DOHH2 (cell line): ENCODE measurements around the gene PARP8.

Experiments
- H3F3A ChIP-seq: fragments of 200-600 bp; sonication (generic), shearing (Covaris generic); 2 replicates; pipeline ENCODE4 v1.6.0; 2016; ENCODE audit warnings: antibody characterized with exemption, mild to moderate bottlenecking; ENCODE audit not compliant: control insufficient read depth, insufficient read depth
- H3K27ac ChIP-seq: fragments of 200-600 bp; sonication (generic); 2 replicates; pipeline ENCODE4 v1.5.1; 2014; ENCODE audit warnings: low read depth, mild to moderate bottlenecking, low read length, moderate library complexity
- H3K27me3 ChIP-seq: fragments of 200-600 bp; sonication (generic); 2 replicates; pipeline ENCODE4 v1.6.1; 2014; ENCODE audit warnings: mild to moderate bottlenecking, low read length, mixed read lengths; ENCODE audit not compliant: control insufficient read depth
- H3K36me3 ChIP-seq: fragments of 200-600 bp; sonication (generic); 2 replicates; pipeline ENCODE4 v1.6.1; 2014; ENCODE audit warnings: mild to moderate bottlenecking, low read length, moderate library complexity, mixed read lengths; ENCODE audit not compliant: control insufficient read depth
- H3K4me1 ChIP-seq: fragments of 200-600 bp; sonication (generic); 2 replicates; pipeline ENCODE4 v1.6.1; 2014; ENCODE audit warnings: mild to moderate bottlenecking, low read length, mixed read lengths; ENCODE audit not compliant: control insufficient read depth
- H3K4me2 ChIP-seq: fragments of 200-600 bp; sonication (generic); 2 replicates; pipeline ENCODE4 v1.6.0; 2014; ENCODE audit warnings: mild to moderate bottlenecking, low read length, moderate library complexity
- H3K4me3 ChIP-seq: fragments of 200-600 bp; sonication (generic); 2 replicates; pipeline ENCODE4 v1.5.1; 2014; ENCODE audit warnings: mild to moderate bottlenecking, low read length, mixed read lengths
- H3K79me2 ChIP-seq: fragments of 200-600 bp; sonication (generic); 2 replicates; pipeline ENCODE4 v1.6.1; 2014; ENCODE audit warnings: mild to moderate bottlenecking, low read length, mixed read lengths; ENCODE audit not compliant: control insufficient read depth
- H3K9me2 ChIP-seq: fragments of 200-600 bp; sonication (generic); replicated peaks from 2 replicates; pipeline ENCODE4 v1.6.1; 2014; ENCODE audit warnings: mild to moderate bottlenecking, low read length, mixed read lengths; ENCODE audit not compliant: control insufficient read depth
- H3K9me3 ChIP-seq: fragments of 200-600 bp; sonication (generic); 2 replicates; pipeline ENCODE4 v1.6.1; 2014; ENCODE audit warnings: antibody characterized with exemption, low read length, mixed read lengths; ENCODE audit not compliant: control insufficient read depth, insufficient read depth
- H4K20me1 ChIP-seq: fragments of 200-600 bp; sonication (generic); 2 replicates; pipeline ENCODE4 v1.6.0; 2014; ENCODE audit warnings: low read depth, mild to moderate bottlenecking, antibody characterized with exemption, low read length, moderate library complexity; ENCODE audit not compliant: control insufficient read depth, insufficient read depth
- CTCF ChIP-seq: fragments of 200-600 bp; sonication (generic); IDR thresholded peaks from one replicate; pipeline ENCODE4 v1.5.1; 2014; ENCODE audit warnings: antibody characterized with exemption, mild to moderate bottlenecking, low read depth, low read length; ENCODE audit not compliant: poor library complexity, severe bottlenecking
- EZH2phosphoT487 ChIP-seq: fragments of 200-600 bp; sonication (generic); IDR thresholded peaks from 2 replicates; pipeline ENCODE4 v1.6.1; 2017; ENCODE audit warnings: borderline replicate concordance, mild to moderate bottlenecking, antibody characterized with exemption, low read length, moderate library complexity, mixed read lengths

Gene PARP8

GRCh38 chr5:50752800-50753199, 86.4 kb downstream of the PARP8 start:
- no peak for TF ChIP-seq CTCF
- TF ChIP-seq EZH2phosphoT487 = no peak
- Histone ChIP-seq H3K9me3 (no peaks in the 10 kb centered on the region), H3K36me3 (peaks cover 25% of the 10 kb centered on the region), H3K79me2 (peaks cover 31% of the 10 kb centered on the region), H3K4me1 (peaks cover 31% of the 10 kb centered on the region), H3K4me2 (no peak overlapping the region), H3K9me2 (no peaks in the 10 kb centered on the region), H4K20me1 (no peaks in the 10 kb centered on the region), H3K27ac (no peak overlapping the region), H3F3A (peaks cover 2% of the 10 kb centered on the region; the same call in 1 of the 2 replicates), H3K4me3 (no peak overlapping the region), H3K27me3 (no peaks in the 10 kb centered on the region)

- no peaks in the 10 kb centered on the region for H3K27me3 ChIP-seq
- H3K36me3 ChIP-seq = peaks cover 53% of the 10 kb centered on the region
- no peaks in the 10 kb centered on the region for H3K4me1 ChIP-seq
- H3K4me2 ChIP-seq = no peak overlapping the region
- H3K79me2 ChIP-seq = no peaks in the 10 kb centered on the region
- no peaks in the 10 kb centered on the region for H3K9me3 ChIP-seq
- no peaks in the 10 kb centered on the region for H4K20me1 ChIP-seq
- H3K9me2 ChIP-seq = no peaks in the 10 kb centered on the region
- no peak overlapping the region for H3K4me3 ChIP-seq
- H3K27ac ChIP-seq = no peak overlapping the region
- H3F3A ChIP-seq = no peaks in the 10 kb centered on the region
- TF ChIP-seq EZH2phosphoT487 = no peak
- TF ChIP-seq CTCF = no peak
Observed at GRCh38 chr5:50759526-50760270, 93.3 kb downstream of the PARP8 start.

- TF ChIP-seq CTCF (no peak), EZH2phosphoT487 (no peak)
- H3K4me3 ChIP-seq = no peak overlapping the region
- H4K20me1 ChIP-seq = no peaks in the 10 kb centered on the region
- H3K4me1 ChIP-seq = peaks cover 12% of the 10 kb centered on the region
- H3K79me2 ChIP-seq = no peaks in the 10 kb centered on the region
- peaks cover 66% of the 10 kb centered on the region for H3K36me3 ChIP-seq
- H3K9me2 ChIP-seq = no peaks in the 10 kb centered on the region
- H3K27me3 ChIP-seq = no peaks in the 10 kb centered on the region
- no peak overlapping the region for H3K27ac ChIP-seq
- no peaks in the 10 kb centered on the region for H3F3A ChIP-seq
- no peaks in the 10 kb centered on the region for H3K9me3 ChIP-seq
- no peak overlapping the region for H3K4me2 ChIP-seq
Observed at GRCh38 chr5:50763351-50763750, 96.9 kb downstream of the PARP8 start.
